Renal cortex interstitium (tissue), 11 donors: ENCODE measurements around the gene SARDH. TPM values are rescaled to one million over a fixed set of nuclear protein-coding genes. Genes with fewer than 3 reads are reported as not detected.

Experiments
- DNase-seq, 11 donors: peaks; one replicate each; pipeline ENCODE4 v3.0.0-alpha.2; 2013; ENCODE audit warnings: low read depth in 9 of 11, low spot score in 4 of 11; ENCODE audit errors: extremely low read depth in 1 of 11
- polyA plus RNA-seq, 3 donors: library from polyadenylated mRNA; unstranded; fragments of 120-200 nt; gene quantifications; one replicate each; pipeline ENCODE4 v1.2.1, GENCODE V29; 2013; ENCODE audit not compliant: insufficient read length in 3 of 3

The SARDH gene
- polyA plus RNA-seq, 3 donors = 7.6 to 13.3 (median 12.3) TPM

DNA sequence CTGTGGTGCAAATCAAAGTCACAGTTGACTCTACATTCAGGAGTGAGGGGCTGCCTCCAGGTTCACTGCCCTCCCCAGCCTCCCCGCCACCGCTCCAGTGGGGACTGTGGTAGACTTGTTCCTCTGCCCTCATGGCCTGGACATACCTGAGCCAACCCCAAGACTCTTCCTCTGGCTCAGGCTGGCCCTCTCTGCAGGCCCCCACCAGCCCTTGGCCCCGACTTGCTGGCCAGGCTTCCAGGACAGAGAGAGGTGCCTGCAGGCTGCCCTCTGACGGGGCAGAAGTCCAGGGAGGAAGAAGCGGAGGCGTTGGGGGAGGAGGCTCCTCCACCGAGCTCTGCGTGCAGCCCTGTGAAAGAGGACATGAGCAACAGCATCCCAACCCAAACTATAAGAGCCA, 2.8 kb upstream of the SARDH start:
- DNase-seq = no peak

DNA sequence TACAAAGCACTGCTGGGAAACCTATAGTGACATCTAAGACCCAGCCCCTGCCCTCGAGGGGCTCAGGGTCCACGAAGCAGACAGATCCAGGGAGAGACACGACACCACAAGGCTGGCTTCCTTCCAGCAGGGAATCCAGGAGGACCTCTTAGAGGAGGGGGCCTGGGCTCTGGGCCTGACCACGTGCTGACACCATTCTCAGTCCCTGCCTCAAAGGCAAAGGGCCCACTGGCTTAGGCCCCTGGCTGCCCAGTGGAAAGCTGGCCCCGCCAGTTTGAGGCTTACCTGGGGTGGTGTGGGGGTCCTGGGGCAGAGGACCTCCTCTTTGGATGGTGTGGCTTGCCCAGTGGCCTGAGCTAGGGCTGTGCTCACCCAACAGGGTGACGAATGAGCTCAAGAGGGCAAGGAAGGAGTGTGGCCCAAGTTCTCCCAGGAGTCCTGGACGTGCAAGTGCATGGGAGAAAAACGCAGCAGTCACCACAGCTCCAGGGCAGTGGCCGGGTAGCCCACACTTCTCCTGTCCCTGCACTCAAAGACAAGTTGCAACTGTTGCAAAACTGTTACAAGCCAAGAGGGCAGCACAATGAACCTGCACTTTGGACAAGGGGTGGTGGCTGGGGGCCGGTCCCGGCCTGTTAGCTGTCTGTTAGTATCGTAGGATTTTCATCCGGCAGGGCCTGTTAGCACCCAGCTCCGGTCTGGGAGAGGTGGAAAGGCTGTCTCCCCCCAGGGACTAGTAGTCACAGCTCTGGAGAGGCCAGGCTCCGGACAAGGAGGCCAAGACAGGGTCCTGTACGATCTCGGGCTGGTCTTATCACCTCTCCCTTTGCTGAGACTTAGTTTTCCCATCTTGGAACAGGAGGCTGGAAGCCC, 1.5 kb upstream of the SARDH start:
- no peak for DNase-seq

DNA sequence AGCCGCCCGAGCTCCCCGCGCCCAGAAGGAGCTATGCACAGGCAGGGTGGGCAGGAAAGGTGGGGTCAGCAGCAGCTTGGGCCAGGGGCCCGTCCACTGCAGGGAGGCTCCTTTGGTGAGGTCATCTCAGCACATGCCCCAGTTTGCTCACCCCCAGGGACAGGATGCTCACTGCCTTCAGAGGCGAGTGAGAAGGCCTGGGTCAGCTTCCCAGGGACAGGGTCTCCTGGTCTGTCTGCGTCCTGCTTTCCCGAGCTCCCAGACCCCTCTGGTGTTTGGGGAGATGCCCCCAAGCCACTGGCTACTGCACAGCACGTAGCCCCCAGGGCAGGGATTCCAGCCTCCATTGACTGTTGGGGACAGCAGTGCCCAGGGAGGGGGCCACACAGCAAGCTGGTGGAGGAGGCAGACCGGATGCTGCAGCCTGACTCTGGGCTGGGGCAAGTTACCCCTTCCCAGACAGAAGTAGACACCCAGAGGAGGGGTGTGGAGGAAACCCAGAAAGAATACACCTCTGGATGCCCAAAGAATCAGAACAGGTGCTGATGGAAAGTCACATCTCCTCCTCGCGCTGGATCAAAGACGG, 581 bp upstream of the SARDH start:
- DNase-seq = no peak

DNA sequence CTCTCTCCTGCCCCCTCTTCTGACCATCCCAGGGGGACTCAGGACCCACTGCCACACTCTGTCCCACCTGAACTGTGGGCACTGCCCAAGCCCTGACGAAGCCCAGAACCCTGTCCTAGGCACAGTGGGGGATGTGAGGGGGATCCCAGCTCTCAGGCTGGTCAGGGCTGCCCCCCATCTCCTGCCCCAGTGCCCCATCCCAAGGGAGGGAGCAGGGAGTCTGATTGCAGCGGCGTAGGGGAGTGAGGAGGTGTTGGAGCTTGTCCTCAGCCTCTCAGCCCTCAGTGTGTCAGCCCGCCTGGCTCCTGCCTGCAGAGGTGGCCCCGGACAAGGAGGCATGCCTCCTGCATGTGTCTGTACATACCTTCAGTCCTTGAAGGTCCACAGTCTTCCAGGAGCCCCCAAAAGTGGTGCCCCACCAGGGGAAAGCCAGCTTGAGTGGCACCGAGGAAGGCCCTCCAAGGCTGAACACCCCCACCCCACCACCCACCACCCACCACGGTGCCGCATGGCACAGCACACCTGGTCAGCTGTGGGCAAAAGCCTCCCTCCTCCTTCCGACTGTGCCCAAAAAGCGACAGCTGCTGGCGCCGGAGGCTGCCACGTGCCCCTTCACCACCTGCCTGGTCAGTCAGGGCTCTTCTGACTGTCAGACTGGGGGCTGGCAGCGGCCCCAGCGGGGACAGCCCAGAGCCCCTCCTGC, 930 bp downstream of the SARDH start:
- DNase-seq = no peak

DNA sequence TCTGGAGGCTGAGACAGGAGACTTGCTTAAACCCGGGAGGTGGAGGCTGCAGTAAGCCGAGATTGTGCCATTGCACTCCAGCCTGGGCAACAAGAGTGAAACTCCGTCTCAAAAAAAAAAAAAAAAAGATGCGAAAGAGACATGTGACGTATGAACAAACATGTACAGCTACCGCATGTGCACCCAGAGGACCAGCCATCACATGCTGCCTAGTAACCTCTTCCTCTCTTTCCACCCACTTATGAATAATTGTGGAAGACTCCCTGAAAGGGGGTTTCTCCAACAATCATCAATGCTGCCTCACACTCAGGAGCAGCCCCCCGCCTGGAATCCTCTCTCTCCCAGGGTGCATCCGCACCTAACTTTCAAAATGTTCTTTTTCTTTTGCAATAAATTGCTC, 2.2 kb downstream of the SARDH start:
- no peak for DNase-seq

DNA sequence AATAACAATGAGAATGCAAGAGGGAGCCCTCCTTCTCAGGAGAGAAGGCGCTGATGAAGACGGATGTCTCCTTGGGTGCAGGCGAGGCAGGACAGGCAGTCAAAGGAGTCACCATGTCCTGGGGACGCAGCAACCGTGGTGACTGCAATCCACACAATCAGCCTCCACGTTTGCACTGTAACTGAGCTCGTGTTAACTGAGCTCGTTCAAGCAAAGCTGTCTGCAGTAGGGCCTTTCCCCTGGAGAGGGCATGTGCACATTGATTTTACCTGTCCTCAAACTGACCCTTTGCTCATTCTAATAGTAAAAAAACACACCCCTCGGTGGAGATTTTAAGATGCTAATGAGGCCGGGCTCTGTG, 2.8 kb downstream of the SARDH start:
- DNase-seq = no peak

DNA sequence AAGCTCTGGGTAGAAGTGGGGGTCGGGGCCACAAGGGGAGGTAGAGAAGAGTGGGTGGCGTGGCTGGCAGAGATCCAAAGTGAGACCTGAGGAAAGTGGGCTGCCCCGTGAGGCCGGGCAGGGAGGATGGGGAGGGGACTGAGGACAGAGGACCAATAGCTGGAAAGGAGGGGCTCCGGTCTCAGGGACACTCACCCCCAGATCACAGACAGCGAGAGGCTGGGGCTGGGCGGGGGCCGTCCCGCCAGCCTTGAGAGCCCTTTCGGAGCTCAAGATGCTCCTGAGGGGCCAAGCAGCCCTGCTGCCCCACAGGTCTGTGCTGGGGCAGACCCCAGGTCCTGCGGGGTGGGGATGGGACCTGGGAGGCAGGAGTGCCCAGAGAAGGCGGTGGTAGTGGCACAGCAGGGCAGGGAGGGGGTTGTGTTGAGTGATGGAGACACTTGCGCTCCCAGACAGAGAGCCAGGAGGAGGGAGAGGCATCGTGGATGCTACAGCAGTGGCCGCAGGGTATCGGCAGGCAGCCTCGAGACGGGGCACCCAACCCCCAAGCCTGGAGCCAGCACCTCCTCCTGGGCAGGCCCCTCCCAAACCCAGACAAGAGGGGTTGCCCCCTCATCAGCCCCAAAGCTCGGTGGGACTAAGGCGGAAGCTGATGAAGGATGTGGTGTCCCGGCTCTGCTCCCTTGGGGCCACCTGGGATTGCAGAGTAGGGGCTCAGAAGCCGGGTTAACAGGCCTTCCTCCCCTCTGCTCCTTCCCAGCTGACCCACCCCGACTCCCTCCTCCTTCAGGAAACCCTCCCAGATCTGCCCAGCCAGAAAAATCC, 3.4 kb downstream of the SARDH start:
- DNase-seq = no peak

DNA sequence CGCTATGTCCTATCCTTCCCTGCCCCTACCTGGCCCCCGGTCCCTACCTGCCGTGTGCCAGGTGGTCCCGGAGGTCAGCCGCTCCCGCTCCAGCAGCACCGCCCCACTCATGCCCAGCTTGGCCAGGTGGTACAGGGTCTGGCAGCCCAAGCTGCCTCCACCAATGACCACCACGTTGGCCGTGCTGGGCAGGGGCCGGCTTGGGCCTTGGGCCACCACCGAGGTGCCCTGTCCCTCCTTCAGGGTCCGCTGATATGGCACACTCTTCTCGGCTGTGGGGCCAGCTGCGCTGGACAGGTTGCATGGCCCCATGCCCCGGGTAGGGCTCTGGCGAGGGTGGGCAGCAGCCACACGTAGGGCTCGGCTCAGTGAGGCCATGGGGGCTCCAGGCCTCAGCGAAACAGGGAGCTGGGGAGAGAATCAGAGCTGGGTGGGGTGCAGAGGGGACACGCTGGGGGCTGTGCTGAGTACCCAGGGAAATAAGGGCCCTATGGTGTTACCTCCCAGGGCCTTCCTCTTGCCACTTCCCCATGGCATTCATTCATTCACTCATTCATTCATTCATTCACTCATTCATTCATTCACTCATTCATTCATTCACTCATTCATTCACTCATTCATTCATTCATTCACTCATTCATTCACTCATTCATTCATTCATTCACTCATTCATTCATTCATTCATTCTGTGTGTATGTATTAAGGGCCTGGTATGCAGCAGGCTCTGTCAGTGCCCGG, 4.2 kb downstream of the SARDH start:
- DNase-seq = no peak

DNA sequence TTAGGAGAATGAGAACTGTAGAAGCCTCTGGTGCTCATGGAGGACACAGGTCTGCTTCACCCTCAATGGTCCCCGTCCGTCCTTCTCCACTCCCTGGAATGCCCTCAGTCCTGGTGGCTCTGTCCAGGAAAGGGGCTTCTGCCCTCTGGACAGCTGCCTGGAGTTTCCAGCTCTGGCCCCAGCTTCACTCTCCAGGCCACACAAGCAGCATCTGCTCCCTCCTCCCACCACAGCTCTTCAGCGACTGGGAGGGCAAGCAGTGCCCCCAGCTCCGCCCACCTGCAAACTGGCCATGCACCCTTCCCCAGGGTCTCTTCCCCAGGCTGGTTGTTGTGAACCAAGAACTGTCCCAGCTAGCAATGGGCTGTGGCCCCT, 4.7 kb downstream of the SARDH start:
- DNase-seq = no peak

DNA sequence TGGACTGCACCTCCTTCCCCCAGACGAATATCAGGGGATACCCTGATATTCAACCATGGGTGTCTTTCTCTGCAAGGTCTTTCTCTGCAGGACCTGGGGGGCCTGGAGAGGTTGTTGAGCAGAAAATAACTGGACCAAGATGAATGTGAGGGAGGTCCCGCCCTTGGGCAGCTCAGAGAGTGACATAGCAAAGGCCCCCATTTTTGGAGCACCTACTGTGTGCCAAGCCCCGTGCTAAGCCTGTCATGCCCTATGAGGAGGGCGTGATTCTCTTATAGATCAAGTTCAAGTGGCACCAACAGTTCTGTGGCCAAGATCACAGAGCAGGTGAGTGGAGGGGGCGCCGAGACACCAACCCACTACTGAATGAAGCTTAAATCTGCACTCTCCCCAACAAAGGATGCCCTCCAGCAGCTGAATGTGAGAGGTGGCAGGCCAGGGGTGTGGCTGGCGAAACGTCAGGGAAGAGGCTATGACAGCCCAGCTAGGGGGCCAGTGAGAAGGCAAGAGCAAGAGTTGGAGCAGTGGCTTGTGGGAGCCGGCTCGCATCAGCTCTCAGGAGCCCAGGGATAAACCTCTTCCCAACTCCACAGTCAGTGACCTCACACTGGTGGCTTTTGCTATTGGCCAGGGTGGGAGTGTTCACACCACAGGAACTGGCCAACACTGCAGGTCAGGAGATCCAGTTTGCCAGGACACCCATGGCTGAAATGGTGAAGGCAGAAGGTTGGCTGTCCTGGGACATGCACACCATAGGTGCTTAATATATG, 5.3 kb downstream of the SARDH start:
- DNase-seq = no peak

DNA sequence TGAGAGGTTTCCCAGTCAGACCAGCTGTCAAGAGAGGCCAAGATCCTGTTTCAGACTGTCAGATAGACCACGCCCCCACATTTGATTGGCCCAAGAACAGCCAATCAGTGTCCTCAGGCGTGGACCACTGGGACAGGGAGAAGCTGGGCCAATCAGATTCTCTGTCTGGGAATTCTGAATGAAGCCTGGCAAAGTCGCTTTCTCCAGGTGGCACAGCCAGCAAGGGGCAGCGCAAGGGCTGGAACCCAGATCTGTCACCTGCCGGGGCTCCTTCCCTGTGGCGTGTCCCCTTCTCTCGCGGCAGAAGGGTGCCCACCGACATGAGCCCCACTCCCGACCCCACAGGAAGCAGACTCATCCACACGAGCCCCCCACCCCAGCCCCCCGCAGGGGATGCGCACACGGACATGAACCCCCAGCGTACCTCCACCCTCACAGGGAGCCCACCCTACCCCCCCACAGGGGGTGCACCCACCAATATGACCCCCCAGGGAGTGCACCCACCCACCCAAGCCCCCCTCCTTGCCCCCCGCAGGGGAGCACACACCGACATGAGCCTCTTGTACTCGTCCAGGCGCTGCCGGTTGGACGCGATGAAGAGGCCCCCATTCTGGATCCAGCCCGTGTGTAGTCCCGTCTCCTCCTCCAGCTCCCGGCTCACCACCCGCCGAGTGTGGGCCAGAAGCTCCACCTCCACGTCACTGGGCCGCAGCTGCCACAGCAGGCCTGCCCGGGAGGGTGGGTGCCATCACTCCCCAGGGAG, 6.1 kb downstream of the SARDH start:
- no peak for DNase-seq

DNA sequence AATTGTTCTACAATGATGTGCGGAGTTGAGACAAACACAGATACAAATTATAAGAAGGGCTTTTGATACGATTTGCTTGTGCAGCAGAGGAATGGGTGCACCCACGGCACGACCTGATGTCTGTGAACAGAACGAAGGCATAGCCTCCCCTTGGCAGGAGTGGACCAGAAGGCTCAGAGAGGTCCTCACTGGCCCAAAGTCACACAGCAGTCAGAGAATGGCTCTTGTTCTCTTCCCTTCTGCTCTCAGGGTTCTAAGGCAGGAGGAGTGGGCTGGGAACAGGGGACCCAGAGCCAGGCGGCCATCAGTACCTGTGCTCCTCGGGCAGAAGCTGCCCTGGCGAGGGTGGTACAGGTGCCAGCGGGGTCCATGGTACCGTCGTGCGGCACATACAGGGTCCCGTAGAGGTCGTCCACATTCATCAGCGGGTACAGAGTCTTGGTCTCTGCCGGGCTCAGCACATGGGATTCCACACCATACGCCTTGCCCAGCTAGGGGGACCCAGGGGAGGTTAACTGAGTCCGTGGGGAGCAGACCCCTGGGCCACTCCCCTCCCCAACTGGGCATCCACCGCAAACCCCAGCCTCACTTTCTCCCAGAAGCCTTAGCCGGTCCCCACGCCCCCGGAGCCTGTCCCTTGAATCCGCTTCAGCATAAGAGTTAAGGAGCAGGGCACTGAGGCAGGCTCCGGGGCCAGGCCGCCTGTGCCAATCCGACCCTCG, 7.0 kb downstream of the SARDH start:
- no peak for DNase-seq

DNA sequence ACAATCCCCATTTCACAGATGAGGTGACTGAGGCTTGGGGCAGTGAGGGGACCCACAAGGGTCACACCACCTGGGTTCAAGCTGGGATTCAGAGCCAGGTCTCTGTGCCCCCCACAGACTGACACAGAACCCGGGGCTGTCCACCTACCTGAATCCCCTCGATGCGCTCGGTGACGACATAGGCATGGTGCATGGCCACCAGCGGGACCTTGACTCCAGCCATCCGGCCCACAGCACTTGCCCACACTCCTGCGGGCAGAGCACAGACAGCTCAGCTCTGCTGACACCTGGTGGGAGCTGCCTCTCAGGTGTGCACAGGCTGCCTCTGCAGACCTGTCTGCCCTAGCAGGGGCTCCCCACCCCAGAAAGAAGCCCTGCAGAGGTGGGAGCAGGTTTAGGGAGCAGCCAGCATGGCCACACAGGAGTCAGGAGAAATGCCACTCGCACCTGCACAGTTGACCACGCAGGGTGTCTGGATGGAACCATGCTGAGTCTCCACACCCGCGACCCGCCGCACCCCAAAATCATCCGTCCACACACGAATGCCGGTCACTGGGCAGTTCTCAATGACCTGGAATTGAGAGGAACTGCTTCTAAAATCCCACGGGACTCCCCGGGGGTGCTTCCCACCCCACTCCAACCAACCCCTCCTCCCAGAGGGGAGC, 8.4 kb downstream of the SARDH start:
- no peak for DNase-seq

DNA sequence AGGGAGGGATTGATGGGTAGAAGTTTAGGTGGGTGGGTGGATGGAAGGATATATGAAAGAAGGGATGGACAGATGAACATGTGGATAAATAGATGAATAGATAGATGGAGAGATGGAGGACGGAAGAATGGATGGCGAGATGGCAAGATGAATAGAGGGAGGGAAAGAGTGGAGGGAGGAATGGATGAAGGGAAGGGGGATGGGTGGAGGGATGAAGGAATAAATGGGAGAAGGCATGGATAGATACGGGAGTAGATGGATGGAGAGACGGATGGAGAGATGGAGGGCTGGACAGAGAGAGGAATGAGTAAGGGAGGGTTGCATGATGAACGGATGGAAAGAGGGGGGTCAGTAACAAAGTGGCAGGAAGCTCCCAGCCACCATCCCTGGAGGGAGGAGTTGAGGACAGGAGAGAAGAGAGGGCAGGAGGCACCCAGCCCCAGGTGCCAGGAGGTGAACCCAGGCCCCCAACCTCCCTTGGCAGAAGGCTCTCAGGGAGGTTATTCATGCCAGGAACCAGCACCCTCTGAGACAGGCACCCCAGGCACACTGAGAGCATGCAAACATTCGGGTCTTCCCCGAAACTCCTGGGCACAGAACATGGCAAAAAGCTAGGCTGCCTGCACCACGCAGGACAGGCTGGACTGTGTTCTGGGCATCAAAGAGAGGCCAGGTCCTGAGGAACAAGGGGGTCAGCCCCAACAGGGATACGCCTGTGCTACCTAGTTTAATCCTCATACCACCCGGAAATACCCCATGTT, 9.1 kb downstream of the SARDH start:
- DNase-seq = no peak

DNA sequence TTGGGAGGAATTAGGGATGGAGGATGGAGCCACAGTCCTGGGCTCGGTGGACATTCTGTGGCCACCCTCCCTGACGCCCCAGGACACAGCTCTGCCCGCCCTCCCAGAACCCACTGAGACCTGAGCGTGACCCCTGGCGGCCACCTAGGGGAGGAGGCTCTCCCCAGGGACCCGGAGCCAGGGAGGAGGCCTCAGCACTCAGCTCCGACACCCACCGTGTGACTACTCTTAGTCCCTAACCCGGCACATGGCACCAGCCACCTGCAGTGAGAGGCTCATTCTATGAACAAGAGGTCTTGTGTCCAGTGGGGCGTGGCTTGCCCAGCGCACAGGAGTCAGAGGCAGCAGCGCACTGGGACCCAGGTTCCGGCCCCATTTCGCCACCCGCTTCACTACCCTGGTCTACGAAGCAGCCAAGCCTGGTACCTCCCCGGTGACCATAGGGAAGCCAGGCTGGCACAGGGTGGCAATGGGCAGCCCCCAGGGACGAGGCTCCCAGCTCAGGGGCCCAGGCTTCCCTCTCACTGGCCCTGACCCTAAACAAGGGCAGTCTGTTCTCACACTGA, 10.2 kb downstream of the SARDH start:
- DNase-seq = no peak
